K562 (cell line): ENCODE data around the gene FERMT3. TPM values are rescaled to one million over a fixed set of nuclear protein-coding genes. Genes with fewer than 3 reads are reported as not detected.

Experiments used
- ATAC-seq: fragments of 200-7000 bp; cut with Tn5 transposase; 3 replicates; pipeline ENCODE4 v1.9.1; 2020; ENCODE audit warnings: moderate library complexity
- BruUV-seq: library from RNA; stranded (reverse); fragments of 400-500 nt; replicated peaks from 2 replicates; lab custom pipeline; 2021; lab: Mats Ljungman, UMichigan
- CTCF ChIA-PET: fragments of 300-600 bp; formaldehyde crosslinking; extraction: SDS; loops from one replicate; lab custom pipeline; 2021; ENCODE audit warnings: low intra/inter-chr PET ratio; lab: Yijun Ruan, JAX
- POLR2A ChIA-PET: fragments of 300-600, 350-650 bp; sonication (Branson Sonifier 250); formaldehyde crosslinking; extraction: SDS; loops from one replicate; lab custom pipeline; 2021; ENCODE audit warnings: antibody characterized with exemption, inconsistent platforms; lab: Yijun Ruan, JAX
- DNase-seq, 4 experiments: peaks; one replicate each; pipeline versions ENCODE4 v3.0.0 to v3.0.0-alpha.2; 2011 to 2018; ENCODE audit warnings: low spot score in 3 of 4, mixed read lengths in 3 of 4; ENCODE audit errors: extremely low read depth in 1 of 4
- FAIRE-seq: peaks from 2 replicates; lab custom pipeline; 2011; peaks lifted over from hg19 to GRCh38; lab: Jason Lieb, UNC
- H2AFZ ChIP-seq: 2 replicates; pipeline ENCODE4 v1.6.0; 2011; ENCODE audit warnings: low read depth, low read length, control low read depth, inconsistent platforms
- H3K27ac ChIP-seq: fragments of 200-600 bp; 3 replicates; pipeline ENCODE4 v1.8.0; 2011; ENCODE audit warnings: low read depth, mild to moderate bottlenecking, control low read depth, inconsistent platforms, low read length, moderate library complexity, mixed read lengths; ENCODE audit errors: extremely low read depth
- H3K27me3 ChIP-seq, 2 experiments: fragments of 300-600 bp in 1 of 2; 2 replicates in 1 of 2; 3 replicates in 1 of 2; pipeline versions ENCODE4 v1.6.0 to v1.8.0; 2011; ENCODE audit warnings: inconsistent platforms in 2 of 2, low read length in 2 of 2, mild to moderate bottlenecking in 1 of 2, mixed read lengths in 1 of 2, moderate library complexity in 1 of 2; ENCODE audit not compliant: control insufficient read depth in 2 of 2, insufficient read depth in 2 of 2
- H3K36me3 ChIP-seq: fragments of 300-600 bp; 3 replicates; pipeline ENCODE4 v1.8.0; 2011; ENCODE audit warnings: mild to moderate bottlenecking, low read length, inconsistent platforms; ENCODE audit not compliant: control insufficient read depth, insufficient read depth
- H3K4me1 ChIP-seq, 2 experiments: fragments of 200-600 bp in 1 of 2; replicated peaks in 1 of 2; 2 replicates in 1 of 2; 3 replicates in 1 of 2; pipeline versions ENCODE4 v1.5.1 to v1.8.0; 2011; ENCODE audit warnings: inconsistent platforms in 2 of 2, low read length in 2 of 2, mild to moderate bottlenecking in 1 of 2, mixed read lengths in 1 of 2, moderate library complexity in 1 of 2; ENCODE audit not compliant: control insufficient read depth in 2 of 2, insufficient read depth in 2 of 2
- H3K4me2 ChIP-seq: 2 replicates; pipeline ENCODE4 v1.6.1; 2011; ENCODE audit warnings: low read length, control low read depth, inconsistent platforms, mixed read lengths; ENCODE audit not compliant: insufficient read depth
- H3K4me3 ChIP-seq: fragments of 200-600 bp; sonication (generic), shearing (Covaris generic); 2 replicates; pipeline ENCODE4 v1.5.1; 2016; ENCODE audit warnings: control low read depth, inconsistent platforms
- H3K79me2 ChIP-seq: fragments of 200-600 bp; 3 replicates; pipeline ENCODE4 v1.8.0; 2011; ENCODE audit warnings: low read length, inconsistent platforms; ENCODE audit not compliant: control insufficient read depth, insufficient read depth
- H3K9ac ChIP-seq, 2 experiments: 2 replicates each; pipeline versions ENCODE4 v1.6.0 to v1.6.1; 2011; ENCODE audit warnings: low read depth in 2 of 2, low read length in 2 of 2, control low read depth in 1 of 2, inconsistent platforms in 1 of 2, mild to moderate bottlenecking in 1 of 2, mixed read lengths in 1 of 2; ENCODE audit not compliant: insufficient read depth in 1 of 2
- H3K9me1 ChIP-seq: one replicate; pipeline ENCODE4 v1.6.0; 2011; ENCODE audit warnings: inconsistent platforms, mild to moderate bottlenecking, low read length, moderate library complexity; ENCODE audit not compliant: control insufficient read depth, insufficient read depth
- H3K9me3 ChIP-seq: replicated peaks from 2 replicates; pipeline ENCODE4 v1.5.1; 2011; ENCODE audit warnings: low read depth, low read length, inconsistent platforms; ENCODE audit not compliant: control insufficient read depth, insufficient read depth
- H4K20me1 ChIP-seq: replicated peaks from 2 replicates; pipeline ENCODE4 v1.6.1; 2011; ENCODE audit warnings: low read length, inconsistent platforms, mixed read lengths; ENCODE audit not compliant: control insufficient read depth, insufficient read depth
- CHAMP1 ChIP-seq: fragments of 450-650 bp; IDR thresholded peaks from 2 replicates; pipeline ENCODE4 v1.6.1; 2016; ENCODE audit warnings: mild to moderate bottlenecking
- GATAD2B ChIP-seq: fragments of 450-650 bp; IDR thresholded peaks from 2 replicates; pipeline ENCODE4 v1.6.1; 2017; ENCODE audit warnings: mild to moderate bottlenecking, borderline replicate concordance
- JUN ChIP-seq, 2 experiments: sonication (generic) in 1 of 2; formaldehyde crosslinking in 1 of 2; IDR thresholded peaks; 2 replicates each; pipeline versions ENCODE4 v1.6.1 to v1.8.0; 2012 to 2022; ENCODE audit warnings: borderline replicate concordance in 2 of 2, mild to moderate bottlenecking in 2 of 2, improper control_type of control experiment in 1 of 2, low read depth in 1 of 2, low read length in 1 of 2, missing genetic modification reagents in 1 of 2
- POLR2G ChIP-seq: fragments of 200-400 bp; formaldehyde crosslinking; IDR thresholded peaks from 2 replicates; pipeline ENCODE4 v1.6.1; 2017; ENCODE audit warnings: low read depth, mild to moderate bottlenecking, antibody characterized with exemption, low read length, moderate library complexity
- RBFOX2 ChIP-seq: fragments of 200-400 bp; formaldehyde crosslinking; IDR thresholded peaks from 2 replicates; pipeline ENCODE4 v1.6.1; 2017; ENCODE audit warnings: low read depth, mild to moderate bottlenecking, low read length, moderate library complexity
- SMAD4 ChIP-seq: fragments of 250-450 bp; sonication (Bioruptor Pico); conservative IDR thresholded peaks from 2 replicates; pipeline ENCODE4 v1.8.0; 2021; ENCODE audit warnings: inconsistent platforms, mild to moderate bottlenecking, moderate library complexity
- TAF1 ChIP-seq: IDR thresholded peaks from 2 replicates; pipeline ENCODE4 v1.6.1; 2011; ENCODE audit warnings: mild to moderate bottlenecking, low read length, moderate library complexity; ENCODE audit not compliant: insufficient read depth, control insufficient read depth, severe bottlenecking; ENCODE audit errors: extremely low read depth
- ZNF143 ChIP-seq: sonication (generic); formaldehyde crosslinking; IDR thresholded peaks from 2 replicates; pipeline ENCODE4 v1.9.0; 2022; ENCODE audit warnings: mild to moderate bottlenecking, missing genetic modification reagents
- ZNF592 ChIP-seq: fragments of 450-650 bp; IDR thresholded peaks from 2 replicates; pipeline ENCODE4 v1.6.1; 2017; ENCODE audit warnings: antibody characterized with exemption, mild to moderate bottlenecking
- ZNF695 ChIP-seq: fragments of 450-650 bp; formaldehyde crosslinking; IDR thresholded peaks from 2 replicates; pipeline ENCODE4 v1.4.0; 2020; ENCODE audit warnings: mild to moderate bottlenecking, moderate library complexity
- WGBS: fragments of 100-300 bp; shearing (Covaris generic); methylation state at CpG from one replicate; pipeline ENCODE4 v1.1.6; 2016; ENCODE audit warnings: low coverage, mixed read lengths; ENCODE audit not compliant: insufficient coverage; ENCODE audit errors: missing lambda C conversion rate; 5-methylcytosine and 5-hydroxymethylcytosine counted together
- in situ Hi-C: fragments of 300-500 bp; cut with MboI; formaldehyde crosslinking; loops from 4 replicates; pipeline ENCODE4 v1.15.0; 2018; ENCODE audit warnings: inconsistent platforms, mixed read lengths
- intact Hi-C: fragments of 100-400 bp; cut with micrococcal nuclease; formaldehyde crosslinking; loops from 2 replicates; pipeline ENCODE4 v1.14.2; 2022
- polyA plus RNA-seq, 8 experiments: library from polyadenylated mRNA; depleted of rRNA in 4 of 8; stranded (reverse) in 5 of 8; unstranded in 3 of 8; fragments of >200 nt; fragmentation: Nextera tagmentation in 2 of 8; fragmentation: Illumina TruSeq in 1 of 8; extraction: Ambion mirVana in 2 of 8; extraction: Trizol in 1 of 8; gene quantifications; 2 replicates each; pipeline versions ENCODE4 v1.2.1 to v1.2.3, GENCODE V29; 2011 to 2014; ENCODE audit warnings: inconsistent platforms in 1 of 8, missing spikeins in 1 of 8
- total RNA-seq, 7 experiments: library from RNA; depleted of rRNA in 6 of 7; stranded (reverse); fragments of >200 nt in 6 of 7; fragmentation: Illumina TruSeq in 2 of 7; extraction: Trizol in 2 of 7; gene quantifications; 2 replicates each; pipeline versions ENCODE4 v1.2.1 to v1.2.3, GENCODE V29; 2011 to 2021; ENCODE audit warnings: low replicate concordance in 1 of 7

Gene FERMT3
- total and polyA plus RNA-seq, 9 of the 15 experiments (the other 6 are each of a cell fraction or from before 2014, with no cell fraction given), result 3.2 to 275 (median 79.7) TPM

GRCh38 chr11:64225608-64226506 is 19.3 kb downstream of the FERMT3 start, which contains the start of the genes NUDT22 and TRPT1 (continued):
- TF ChIP-seq CHAMP1, result no peak
- TF ChIP-seq, all 486 proteins: peak for 88

DNA sequence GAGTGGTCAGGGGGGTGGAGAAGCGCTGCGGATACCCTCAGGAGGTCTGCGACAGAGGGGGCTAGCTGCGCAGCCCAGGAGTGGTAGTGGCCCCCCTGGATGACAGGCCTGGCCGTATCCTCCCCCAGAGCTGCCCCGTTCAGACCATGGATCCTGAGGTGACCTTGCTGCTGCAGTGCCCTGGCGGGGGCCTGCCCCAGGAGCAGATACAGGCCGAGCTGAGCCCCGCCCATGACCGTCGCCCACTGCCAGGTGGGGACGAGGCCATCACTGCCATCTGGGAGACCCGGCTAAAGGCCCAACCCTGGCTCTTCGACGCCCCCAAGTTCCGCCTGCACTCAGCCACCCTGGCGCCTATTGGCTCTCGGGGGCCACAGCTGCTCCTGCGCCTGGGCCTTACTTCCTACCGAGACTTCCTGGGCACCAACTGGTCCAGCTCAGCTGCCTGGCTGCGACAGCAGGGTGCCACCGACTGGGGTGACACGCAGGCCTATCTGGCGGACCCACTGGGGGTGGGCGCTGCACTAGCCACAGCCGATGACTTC is 20.1 kb downstream of the FERMT3 start:
- no peaks in the 10 kb centered on the region for H3K27me3 ChIP-seq
- in situ Hi-C loops, result no loop called here
- peak overlapping the region; percentile 79 to 99 for H3K9ac ChIP-seq
- peaks cover 38% of the 10 kb centered on the region; the same call in 2 of the 3 replicates for H3K36me3 ChIP-seq
- peak overlapping the region; percentile 64 for H3K4me3 ChIP-seq
- peak overlapping the region; percentile 83 for H3K4me2 ChIP-seq
- DNase-seq (peak; percentile 38 to 67 (median 62)), FAIRE-seq (no peak), ATAC-seq (peak; percentile 24)
- BruUV-seq, result TSS peak; percentile 66
- CTCF ChIA-PET, result no interaction called here
- WGBS, result 2% methylated on average over 26 of the region's 26 CpGs
- H3K79me2 ChIP-seq, result peaks cover 44% of the 10 kb centered on the region
- peaks cover 14 to 77% of the 10 kb centered on the region in 2 experiments; a peak in 4 of 5 replicates for H3K4me1 ChIP-seq
- peaks cover 5% of the 10 kb centered on the region for H3K9me1 ChIP-seq
- no peaks in the 10 kb centered on the region for H3K9me3 ChIP-seq
- no peaks in the 10 kb centered on the region for H4K20me1 ChIP-seq
- POLR2A ChIA-PET, result interaction anchor here (0.7 to 6.3 kb wide), 11 partner anchors 9 to 486 kb away, joined by 3 to 77 read pairs (median 3); partner anchors contain the start of gene FERMT3
- intact Hi-C loops, result no loop called here
- H2AFZ ChIP-seq, result peak overlapping the region; percentile 23; the same call in 1 of the 2 replicates
- peak overlapping the region; percentile 93 for H3K27ac ChIP-seq
- no peak for TF ChIP-seq ZNF695 (CRISPR knock-in tag)
- no peak for TF ChIP-seq TAF1
- 0 out of 2 replicates have a peak, but pooled peaks have one; percentile 43 for TF ChIP-seq ZNF143 (CRISPR knock-in tag)
- no peak; the same call in 1 of the 2 replicates for TF ChIP-seq JUN (IDR thresholded peaks at IDR 0.05; ENCODE audit: borderline replicate concordance, low read depth, low read length)
- 0 out of 2 replicates have a peak, but pooled peaks have one; percentile 57 for TF ChIP-seq JUN (CRISPR knock-in tag; IDR thresholded peaks at IDR 0.05; ENCODE audit: borderline replicate concordance)
- peak; percentile 60; the same call in 1 of the 2 replicates for TF ChIP-seq POLR2G
- TF ChIP-seq RBFOX2, result peak; percentile 63
- peak; percentile 74 for TF ChIP-seq ZNF592
- TF ChIP-seq SMAD4 (CRISPR knock-in tag), result peak; percentile 40; the same call in 1 of the 2 replicates
- peak; percentile 57; the same call in 1 of the 2 replicates for TF ChIP-seq GATAD2B
